SK-N-SH treated with all-trans-retinoic acid at 6 μM for 48 hours (cell line): ENCODE results near the gene LSM14A.
"Not testable (repeated sequence)": the region's sequence is repeated elsewhere in the genome, so short reads cannot be mapped to it uniquely, and the experiment has no call there.

Source experiments
- ARNTL ChIP-seq: fragments of 450-650 bp; formaldehyde crosslinking; IDR thresholded peaks from 2 replicates; pipeline ENCODE4 v1.5.0; 2020; ENCODE audit warnings: low read depth, mild to moderate bottlenecking, moderate library complexity, borderline replicate concordance
- ISL1 ChIP-seq: fragments of 250-450 bp; sonication (Bioruptor Pico); IDR thresholded peaks from 2 replicates; pipeline ENCODE4 v2.1.2; 2022; ENCODE audit warnings: mild to moderate bottlenecking, moderate library complexity
- PATZ1 ChIP-seq: fragments of 250-450 bp; sonication (Bioruptor Pico); IDR thresholded peaks from 2 replicates; pipeline ENCODE4 v1.8.0; 2020; ENCODE audit warnings: mild to moderate bottlenecking, moderate library complexity, borderline replicate concordance
- POU6F1 ChIP-seq: fragments of 250-450 bp; sonication (Bioruptor Pico); IDR thresholded peaks from 2 replicates; pipeline ENCODE4 v1.8.0; 2021; ENCODE audit warnings: low read depth, mild to moderate bottlenecking, moderate library complexity, borderline replicate concordance
- RARB ChIP-seq: fragments of 250-450 bp; sonication (Bioruptor Pico); IDR thresholded peaks from 2 replicates; pipeline ENCODE4 v1.8.0; 2021; ENCODE audit warnings: mild to moderate bottlenecking, moderate library complexity
- ZC3H10 ChIP-seq: fragments of 250-450 bp; sonication (Bioruptor Pico); IDR thresholded peaks from 2 replicates; pipeline ENCODE4 v1.5.1; 2021; ENCODE audit warnings: mild to moderate bottlenecking, moderate library complexity
- ZFP3 ChIP-seq: fragments of 250-450 bp; sonication (Bioruptor Pico); IDR thresholded peaks from 2 replicates; pipeline ENCODE4 v1.5.0; 2020; ENCODE audit warnings: mild to moderate bottlenecking, moderate library complexity
- ZFP30 ChIP-seq: fragments of 450-650 bp; formaldehyde crosslinking; IDR thresholded peaks from 2 replicates; pipeline ENCODE4 v1.5.0; 2022; ENCODE audit warnings: mild to moderate bottlenecking, moderate library complexity
- ZNF565 ChIP-seq: fragments of 450-650 bp; formaldehyde crosslinking; conservative IDR thresholded peaks from 2 replicates; pipeline ENCODE4 v1.5.0; 2020; ENCODE audit warnings: low read depth, mild to moderate bottlenecking, moderate library complexity

GRCh38 chr19:34243138-34243875 lies 71.0 kb downstream of the LSM14A start:
- TF ChIP-seq PATZ1 (CRISPR knock-in tag); ARNTL; ISL1 (CRISPR knock-in tag); ZFP3 (CRISPR knock-in tag); RARB (CRISPR knock-in tag); ZFP30 (CRISPR knock-in tag); ZNF565 (CRISPR knock-in tag); ZC3H10 (CRISPR knock-in tag); POU6F1 (CRISPR knock-in tag): not testable (repeated sequence)
